Measurements from ENCODE around the gene C8B.

C8B gene

GRCh38 chr1:56933606-56934005 lies 32.2 kb downstream of the C8B start:
- DNase-seq (ENCODE audit: extremely low read depth in 1 of 2, low read depth in 1 of 2): no peak

- no peak for DNase-seq (ENCODE audit: extremely low read depth in 1 of 2, low read depth in 1 of 2)
These were observed 32.7 kb downstream of the C8B start for GRCh38 chr1:56933161-56933560.

- DNase-seq (ENCODE audit: extremely low read depth in 1 of 2, low read depth in 1 of 2): no peak
These were observed 34.1 kb downstream of the C8B start for GRCh38 chr1:56931686-56932085.

GRCh38 chr1:56931211-56931610 lies 34.6 kb downstream of the C8B start:
- no peak for DNase-seq (ENCODE audit: extremely low read depth in 1 of 2, low read depth in 1 of 2)

GRCh38 chr1:56929492-56929891 lies 36.3 kb downstream of the C8B start:
- DNase-seq (ENCODE audit: extremely low read depth in 1 of 2, low read depth in 1 of 2): no peak

GRCh38 chr1:56927986-56928385 lies 37.8 kb downstream of the C8B start:
- no peak for DNase-seq (ENCODE audit: extremely low read depth in 1 of 2, low read depth in 1 of 2)

- DNase-seq (ENCODE audit: extremely low read depth in 1 of 2, low read depth in 1 of 2): no peak
These were observed 38.6 kb downstream of the C8B start for GRCh38 chr1:56927171-56927570.

GRCh38 chr1:56925193-56925592 lies 40.6 kb downstream of the C8B start:
- no peak for DNase-seq (ENCODE audit: extremely low read depth in 1 of 2, low read depth in 1 of 2)

GRCh38 chr1:56924116-56924515 lies 41.7 kb downstream of the C8B start:
- no peak for DNase-seq (ENCODE audit: extremely low read depth in 1 of 2, low read depth in 1 of 2)

- DNase-seq (ENCODE audit: extremely low read depth in 1 of 2, low read depth in 1 of 2): no peak
These were observed 42.6 kb downstream of the C8B start for GRCh38 chr1:56923201-56923600.

- no peak for DNase-seq (ENCODE audit: extremely low read depth in 1 of 2, low read depth in 1 of 2)
These were observed 43.3 kb downstream of the C8B start for GRCh38 chr1:56922507-56922906.

- DNase-seq (ENCODE audit: extremely low read depth in 1 of 2, low read depth in 1 of 2): no peak
These were observed 43.7 kb downstream of the C8B start for GRCh38 chr1:56922070-56922469.

- no peak for DNase-seq (ENCODE audit: extremely low read depth in 1 of 2, low read depth in 1 of 2)
These were observed 44.3 kb downstream of the C8B start for GRCh38 chr1:56921479-56921878.

GRCh38 chr1:56920591-56921001 lies 45.2 kb downstream of the C8B start:
- no peak for DNase-seq (ENCODE audit: extremely low read depth in 1 of 2, low read depth in 1 of 2)

GRCh38 chr1:56917356-56917755 lies 48.5 kb downstream of the C8B start:
- no peak for DNase-seq (ENCODE audit: extremely low read depth in 1 of 2, low read depth in 1 of 2)

GRCh38 chr1:56916630-56917029 lies 49.2 kb downstream of the C8B start:
- no peak for DNase-seq (ENCODE audit: extremely low read depth in 1 of 2, low read depth in 1 of 2)

GRCh38 chr1:56915960-56916359 lies 49.9 kb downstream of the C8B start:
- DNase-seq (ENCODE audit: extremely low read depth in 1 of 2, low read depth in 1 of 2): no peak

GRCh38 chr1:56912325-56912724 lies 53.5 kb downstream of the C8B start:
- DNase-seq (ENCODE audit: extremely low read depth in 1 of 2, low read depth in 1 of 2): no peak

GRCh38 chr1:56911098-56911938 lies 54.5 kb downstream of the C8B start:
- no peak for DNase-seq (ENCODE audit: extremely low read depth in 1 of 2, low read depth in 1 of 2)

GRCh38 chr1:56910441-56910985 lies 55.3 kb downstream of the C8B start:
- DNase-seq (ENCODE audit: extremely low read depth in 1 of 2, low read depth in 1 of 2): no peak

- DNase-seq (ENCODE audit: extremely low read depth in 1 of 2, low read depth in 1 of 2): no peak
These were observed 57.1 kb downstream of the C8B start for GRCh38 chr1:56908619-56909221.

- no peak for DNase-seq (ENCODE audit: extremely low read depth in 1 of 2, low read depth in 1 of 2)
These were observed 60.1 kb downstream of the C8B start for GRCh38 chr1:56905667-56906066.

Measured in stimulated activated CD8-positive, alpha-beta memory T cell treated with anti-CD3 and anti-CD28 coated beads, Interleukin-7, amount 100 ng/mL, for 48 hours (primary cell).